NCI-H1417 (cell line): ENCODE measurements around the gene OR5A2.
"Not testable (repeated sequence)": the region's sequence is repeated elsewhere in the genome, so short reads cannot be mapped to it uniquely, and the experiment has no call there.

ENCODE experiments used
- DNase-seq, 3 experiments: peaks; one replicate each; lab custom pipeline; 2025; lab: John Stamatoyannopoulos, UW

OR5A2 gene

DNA sequence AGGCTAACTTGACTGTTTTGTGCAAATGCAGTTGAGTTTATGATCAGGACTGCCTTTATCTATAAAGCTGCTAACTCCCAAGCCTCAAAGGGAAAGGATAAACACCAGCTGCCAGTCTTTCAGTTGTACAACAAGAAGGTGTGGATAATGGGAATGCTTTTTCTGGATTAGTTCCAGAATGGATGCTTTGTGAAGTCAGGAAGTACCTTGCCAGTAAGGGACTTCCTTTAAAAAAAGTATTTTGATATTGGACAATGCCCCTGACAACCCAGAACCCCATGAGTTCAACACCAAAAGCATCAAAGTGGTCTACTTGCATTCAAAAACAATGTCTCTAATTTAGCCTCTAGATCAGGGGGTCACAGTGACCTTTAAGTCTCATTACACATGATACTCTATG, 32.0 kb downstream of the OR5A2 start:
- no peak for DNase-seq

DNA sequence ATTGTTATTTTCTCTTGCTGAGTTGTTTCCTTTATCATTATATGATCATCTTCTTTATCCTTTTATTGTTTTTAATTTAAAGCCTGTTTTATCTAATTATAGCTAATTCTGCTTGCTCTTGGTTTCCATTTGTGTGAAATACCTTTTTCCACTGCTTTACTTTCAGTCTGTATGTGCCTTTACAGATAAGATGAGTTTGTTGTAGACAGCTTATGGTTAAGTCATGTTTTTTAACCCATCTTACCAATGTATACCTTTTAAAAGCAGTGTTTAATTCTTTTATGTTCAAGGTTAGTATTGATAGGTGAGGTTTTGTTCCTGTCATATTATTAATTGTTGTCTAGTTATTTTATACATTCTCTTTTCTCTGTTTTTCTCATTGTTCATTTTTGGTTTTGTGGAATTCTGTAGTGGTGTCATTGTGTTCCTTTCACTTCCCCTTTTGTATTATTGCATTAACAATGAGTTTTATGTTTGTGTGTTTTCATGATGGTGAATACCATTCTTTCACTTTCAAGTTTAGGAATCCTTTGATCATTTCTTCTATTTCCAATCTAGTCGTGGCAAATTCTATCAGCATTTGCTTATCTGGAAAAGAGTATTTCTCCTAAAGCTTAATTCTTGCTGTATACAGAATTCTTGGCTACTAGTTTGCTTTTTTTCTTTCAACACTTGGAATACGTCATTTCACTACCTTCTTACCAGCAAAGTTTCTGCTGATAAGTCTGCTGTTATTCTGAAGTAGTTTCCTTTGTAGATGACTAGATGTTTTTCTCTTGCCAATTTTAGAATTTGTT, 45.8 kb downstream of the OR5A2 start:
- DNase-seq = no peak

DNA sequence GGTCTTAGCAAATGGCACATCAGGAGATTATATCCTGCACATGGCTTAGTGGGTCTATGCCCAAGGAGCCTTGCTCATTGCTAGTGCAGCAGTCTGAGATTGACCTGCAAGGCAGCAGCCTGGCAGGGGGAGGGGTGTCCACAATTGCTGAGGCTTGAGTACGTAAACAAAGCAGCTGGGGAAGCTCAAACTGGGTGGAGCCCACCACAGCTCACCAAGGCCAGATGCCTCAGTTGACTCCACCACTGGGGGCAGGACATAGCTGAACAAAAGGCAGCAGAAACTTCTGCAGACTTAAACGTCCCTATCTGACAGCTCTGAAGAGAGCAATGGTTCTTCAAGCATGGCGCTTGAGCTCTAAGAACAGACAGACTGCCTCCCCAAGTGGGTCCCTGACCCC, 53.9 kb downstream of the OR5A2 start:
- DNase-seq = not testable (repeated sequence)

DNA sequence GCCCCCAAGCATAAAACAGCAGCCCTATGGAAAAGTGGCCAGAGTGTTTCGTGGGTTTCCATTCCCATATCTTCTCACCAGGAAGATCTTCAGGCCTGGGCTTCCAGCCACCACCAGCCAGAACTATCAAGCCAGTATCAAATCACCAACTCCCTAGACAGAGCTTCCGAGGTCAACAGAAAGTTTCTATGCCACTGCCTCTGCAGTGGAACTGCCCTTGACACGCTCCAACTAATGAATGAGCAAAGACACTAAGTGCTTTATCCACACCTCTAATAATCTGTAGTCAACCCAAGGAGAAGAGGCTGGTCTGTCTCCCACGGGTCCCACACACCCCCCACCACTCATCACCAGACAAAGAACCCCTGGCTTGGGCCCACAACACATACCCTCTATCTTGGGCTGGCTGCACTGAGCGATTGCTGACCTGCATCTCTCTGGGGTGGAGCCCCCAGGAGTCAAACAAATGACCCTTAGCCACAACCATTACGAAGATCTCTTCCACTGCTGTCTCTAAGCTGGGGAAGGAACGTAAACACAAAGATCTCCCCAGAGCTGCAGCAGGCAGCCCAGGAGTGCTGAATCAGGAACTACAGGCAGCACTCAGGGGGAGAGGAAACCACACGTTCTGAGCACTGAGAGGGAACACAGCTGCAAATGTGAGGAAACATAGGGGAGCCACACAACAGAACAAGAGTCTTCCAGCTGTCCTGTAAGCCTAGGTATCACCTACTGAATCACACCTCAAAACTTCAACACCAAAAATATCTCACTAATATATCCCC, 57.8 kb downstream of the OR5A2 start:
- no peak for DNase-seq
